Globus pallidus (tissue), 1 donor: ENCODE results near the gene SORCS1.

ENCODE experiments used
- DNase-seq: peaks from one replicate; pipeline ENCODE4 v3.0.0-alpha.2; 2015; ENCODE audit warnings: low spot score

The SORCS1 gene

GRCh38 chr10:106734220-106734619 lies 430.3 kb downstream of the SORCS1 start:
- DNase-seq = no peak

- DNase-seq = no peak
These were observed 436.3 kb downstream of the SORCS1 start for GRCh38 chr10:106728232-106728631.

GRCh38 chr10:106727170-106727569 lies 437.3 kb downstream of the SORCS1 start:
- no peak for DNase-seq

GRCh38 chr10:106722524-106722923 lies 442.0 kb downstream of the SORCS1 start:
- DNase-seq = no peak

- no peak for DNase-seq
These were observed 443.8 kb downstream of the SORCS1 start for GRCh38 chr10:106720683-106721082.

- no peak for DNase-seq
These were observed 448.1 kb downstream of the SORCS1 start for GRCh38 chr10:106716381-106716780.

GRCh38 chr10:106714734-106715555 lies 449.6 kb downstream of the SORCS1 start:
- peak; percentile 41 for DNase-seq

GRCh38 chr10:106713846-106714245 lies 450.7 kb downstream of the SORCS1 start:
- no peak for DNase-seq

- DNase-seq = no peak
These were observed 451.5 kb downstream of the SORCS1 start for GRCh38 chr10:106712988-106713387.

GRCh38 chr10:106711313-106711906 lies 453.1 kb downstream of the SORCS1 start:
- peak; percentile 16 for DNase-seq

GRCh38 chr10:106708506-106708905 lies 456.0 kb downstream of the SORCS1 start:
- no peak for DNase-seq

- no peak for DNase-seq
These were observed 456.8 kb downstream of the SORCS1 start for GRCh38 chr10:106707657-106708056.

- DNase-seq = no peak
These were observed 458.4 kb downstream of the SORCS1 start for GRCh38 chr10:106706127-106706526.

- peak; percentile 70 for DNase-seq
These were observed 458.8 kb downstream of the SORCS1 start for GRCh38 chr10:106705681-106706100.

- DNase-seq = no peak
These were observed 468.3 kb downstream of the SORCS1 start for GRCh38 chr10:106696239-106696638.

GRCh38 chr10:106694696-106695095 lies 469.8 kb downstream of the SORCS1 start:
- DNase-seq = no peak

GRCh38 chr10:106682175-106682574 lies 482.3 kb downstream of the SORCS1 start:
- DNase-seq = peak; percentile 47

GRCh38 chr10:106680061-106680460 lies 484.4 kb downstream of the SORCS1 start:
- DNase-seq = no peak

GRCh38 chr10:106679314-106679713 lies 485.2 kb downstream of the SORCS1 start:
- DNase-seq = no peak

- DNase-seq = no peak
These were observed 491.9 kb downstream of the SORCS1 start for GRCh38 chr10:106672517-106673175.

- DNase-seq = peak; percentile 55
These were observed 502.8 kb downstream of the SORCS1 start for GRCh38 chr10:106661767-106662140.

GRCh38 chr10:106661133-106661766 lies 503.3 kb downstream of the SORCS1 start:
- no peak for DNase-seq

- no peak for DNase-seq
These were observed 504.0 kb downstream of the SORCS1 start for GRCh38 chr10:106660550-106660949.
